ENCODE data around the gene STOML1.
"Not testable (repeated sequence)": the region's sequence is repeated elsewhere in the genome, so short reads cannot be mapped to it uniquely, and the experiment has no call there.

The STOML1 gene

GRCh38 chr15:73946046-73946721, 45.9 kb downstream of the STOML1 start:
- no peak for DNase-seq (ENCODE audit: low spot score)

GRCh38 chr15:73945130-73945508, 47.0 kb downstream of the STOML1 start:
- DNase-seq (ENCODE audit: low spot score), result no peak

- no peak for DNase-seq (ENCODE audit: low spot score)
These were observed 47.6 kb downstream of the STOML1 start for GRCh38 chr15:73944161-73945129.

GRCh38 chr15:73942751-73943270, 49.3 kb downstream of the STOML1 start:
- no peak for DNase-seq (ENCODE audit: low spot score)

- no peak for DNase-seq (ENCODE audit: low spot score)
These were observed 50.0 kb downstream of the STOML1 start for GRCh38 chr15:73941871-73942635.

- DNase-seq (ENCODE audit: low spot score), result no peak
These were observed 50.6 kb downstream of the STOML1 start for GRCh38 chr15:73941449-73941848.

GRCh38 chr15:73941044-73941443, 51.1 kb downstream of the STOML1 start:
- no peak for DNase-seq (ENCODE audit: low spot score)

GRCh38 chr15:73940061-73940981, 51.8 kb downstream of the STOML1 start:
- DNase-seq (ENCODE audit: low spot score), result no peak

GRCh38 chr15:73939138-73939537, 53.0 kb downstream of the STOML1 start:
- no peak for DNase-seq (ENCODE audit: low spot score)

- DNase-seq (ENCODE audit: low spot score), result not testable (repeated sequence)
These were observed 53.6 kb downstream of the STOML1 start for GRCh38 chr15:73938516-73938915.

- no peak for DNase-seq (ENCODE audit: low spot score)
These were observed 54.4 kb downstream of the STOML1 start for GRCh38 chr15:73937726-73938125.

- DNase-seq (ENCODE audit: low spot score), result no peak
These were observed 54.8 kb downstream of the STOML1 start for GRCh38 chr15:73937296-73937695.

GRCh38 chr15:73936588-73937290, 55.4 kb downstream of the STOML1 start:
- DNase-seq (ENCODE audit: low spot score), result no peak

- DNase-seq (ENCODE audit: low spot score), result peak; percentile 60
These were observed 55.9 kb downstream of the STOML1 start for GRCh38 chr15:73936181-73936580.

GRCh38 chr15:73935547-73935946, 56.5 kb downstream of the STOML1 start:
- peak; percentile 49 for DNase-seq (ENCODE audit: low spot score)

GRCh38 chr15:73934281-73934680, 57.8 kb downstream of the STOML1 start:
- no peak for DNase-seq (ENCODE audit: low spot score)

GRCh38 chr15:73932381-73933191, 59.5 kb downstream of the STOML1 start:
- DNase-seq (ENCODE audit: low spot score), result no peak

GRCh38 chr15:73931441-73931840, 60.7 kb downstream of the STOML1 start:
- DNase-seq (ENCODE audit: low spot score), result no peak

- DNase-seq (ENCODE audit: low spot score), result no peak
These were observed 61.3 kb downstream of the STOML1 start for GRCh38 chr15:73930790-73931281.

Data from iPS-NIHi11 (cell line).